Activated T-helper 2 cell treated with anti-CD3 and anti-CD28 coated beads, Interferon-gamma antibody, Interleukin-2, Interleukin-4, amounts not matched to agents 10 μg/mL and 5 μg/mL and 100 μg/mL, durations not matched to agents 14 hours and 24 hours and 36 hours (primary cell): ENCODE data around the gene AMTN. TPM values are rescaled to one million over a fixed set of nuclear protein-coding genes. Genes with fewer than 3 reads are reported as not detected.

Experiments used
- DNase-seq: peaks from one replicate; pipeline ENCODE4 v3.0.0; 2021; ENCODE audit warnings: low spot score
- H3K27ac Mint-ChIP-seq: one replicate; pipeline ENCODE4 v1.8.0; 2021; ENCODE audit warnings: mixed read lengths
- H3K27me3 Mint-ChIP-seq: one replicate; pipeline ENCODE4 v1.8.0; 2021; ENCODE audit warnings: low read depth, mixed read lengths
- H3K36me3 Mint-ChIP-seq: one replicate; pipeline ENCODE4 v1.8.0; 2021; ENCODE audit warnings: low read depth, mixed read lengths
- H3K4me1 Mint-ChIP-seq: one replicate; pipeline ENCODE4 v1.8.0; 2021; ENCODE audit warnings: low read depth, mixed read lengths
- H3K4me3 Mint-ChIP-seq: one replicate; pipeline ENCODE4 v1.8.0; 2021; ENCODE audit warnings: low read depth, mild to moderate bottlenecking, moderate library complexity, mixed read lengths
- H3K9me3 Mint-ChIP-seq: one replicate; pipeline ENCODE4 v1.8.0; 2021; ENCODE audit warnings: mixed read lengths
- intact Hi-C: fragments of 100-400 bp; cut with micrococcal nuclease; formaldehyde crosslinking; loops from one replicate; pipeline ENCODE4 v1.15.1; 2023
- total RNA-seq: library from RNA; stranded (reverse); gene quantifications from 2 replicates; pipeline ENCODE4 v1.2.3, GENCODE V29; 2022

The AMTN gene
- total RNA-seq, 1 donor from 2014 or later, result not detected

DNA sequence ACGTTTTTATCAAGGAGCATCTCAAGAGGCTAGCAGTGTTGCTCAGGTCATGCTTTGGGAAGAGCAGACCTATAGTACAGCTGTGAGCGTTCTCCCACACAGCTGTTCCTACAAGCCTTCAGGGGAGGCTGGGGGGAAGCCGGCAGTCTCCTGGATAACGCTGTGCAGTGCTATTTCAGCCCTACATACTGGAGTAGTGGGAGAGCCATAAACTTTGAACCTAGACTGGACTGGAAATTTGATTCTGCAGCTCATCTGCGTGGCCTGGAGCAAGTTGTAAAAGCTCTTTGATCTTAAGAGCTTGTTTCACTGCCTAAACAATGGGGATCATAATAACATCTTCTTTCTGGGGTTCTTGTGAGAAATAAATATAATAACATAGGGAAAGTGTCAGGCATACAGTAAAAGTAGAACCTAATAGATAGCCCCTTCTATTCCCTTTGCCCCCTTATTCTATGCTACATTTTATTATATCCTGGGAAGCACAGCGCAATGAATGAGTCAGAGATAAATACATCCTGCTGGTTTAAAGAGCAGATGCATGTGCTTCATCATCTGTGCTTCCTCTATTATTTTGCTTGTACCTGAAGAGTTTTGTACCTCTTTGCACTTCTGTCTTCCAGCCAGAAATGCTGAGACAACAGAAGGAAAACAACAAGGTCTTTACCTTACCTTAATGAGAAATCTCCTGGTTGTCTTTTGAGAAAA lies 59.0 kb downstream of the AMTN start:
- H3K27ac Mint-ChIP-seq, result no peak overlapping the region
- H3K4me3 Mint-ChIP-seq, result no peak overlapping the region
- intact Hi-C loops, result no loop called here
- no peaks in the 10 kb centered on the region for H3K27me3 Mint-ChIP-seq
- H3K9me3 Mint-ChIP-seq, result no peaks in the 10 kb centered on the region
- no peak for DNase-seq
- no peaks in the 10 kb centered on the region for H3K36me3 Mint-ChIP-seq
- H3K4me1 Mint-ChIP-seq, result no peaks in the 10 kb centered on the region

DNA sequence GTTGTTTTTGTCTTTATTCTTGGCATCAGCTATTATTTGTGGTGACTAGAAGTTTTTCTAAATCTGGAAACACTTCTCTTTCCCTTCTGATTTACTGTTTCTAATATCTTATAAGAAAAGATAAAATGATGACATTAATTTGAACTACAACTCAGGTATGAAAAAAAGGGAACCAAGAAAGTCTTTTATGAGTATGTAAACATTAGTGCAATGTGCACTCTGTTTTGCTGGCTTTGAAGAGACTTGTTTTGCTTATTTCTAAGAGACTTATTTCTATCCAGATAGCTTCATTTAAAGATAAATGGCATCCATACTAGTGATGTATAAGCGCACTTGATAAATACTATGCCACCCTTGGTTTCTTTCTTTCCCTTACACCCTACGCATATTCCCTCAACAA lies 63.6 kb downstream of the AMTN start:
- Mint-ChIP-seq H3K27ac (no peak overlapping the region), H3K36me3 (no peaks in the 10 kb centered on the region), H3K27me3 (no peaks in the 10 kb centered on the region), H3K9me3 (no peaks in the 10 kb centered on the region), H3K4me1 (no peaks in the 10 kb centered on the region), H3K4me3 (no peak overlapping the region)
- no peak for DNase-seq
- intact Hi-C loops, result no loop called here

Other genes with a start within 250 kb of the AMTN start
- gene CABS1, start 183.6 kb upstream of the AMTN start, total RNA-seq, result not detected in 2 replicates
- gene SMR3A, start 157.8 kb upstream of the AMTN start, total RNA-seq, result not detected in 2 replicates
- not detected in 2 replicates for gene SMR3B, start 135.4 kb upstream of the AMTN start, total RNA-seq
- not detected in 2 replicates for gene OPRPN, start 120.6 kb upstream of the AMTN start, total RNA-seq
- not detected in 2 replicates for gene MUC7, start 46.4 kb upstream of the AMTN start, total RNA-seq
- not detected in 2 replicates for gene AMBN, start 73.7 kb downstream of the AMTN start, total RNA-seq
- gene ENAM, start 110.2 kb downstream of the AMTN start, total RNA-seq, result not detected in 2 replicates
- gene JCHAIN, start 147.9 kb downstream of the AMTN start, total RNA-seq, result not detected in 2 replicates
- 44.1 and 46.3 TPM in 2 replicates for gene UTP3, start 170.0 kb downstream of the AMTN start, total RNA-seq
- gene RUFY3, start 203.4 kb downstream of the AMTN start, total RNA-seq, result 20.5 and 22.3 TPM in 2 replicates